ENCODE results near the gene PPIP5K1. TPM values are rescaled to one million over a fixed set of nuclear protein-coding genes. Genes with fewer than 3 reads are reported as not detected.

PPIP5K1 gene
- polyA plus RNA-seq, 1 experiment: 19.3 TPM

DNA sequence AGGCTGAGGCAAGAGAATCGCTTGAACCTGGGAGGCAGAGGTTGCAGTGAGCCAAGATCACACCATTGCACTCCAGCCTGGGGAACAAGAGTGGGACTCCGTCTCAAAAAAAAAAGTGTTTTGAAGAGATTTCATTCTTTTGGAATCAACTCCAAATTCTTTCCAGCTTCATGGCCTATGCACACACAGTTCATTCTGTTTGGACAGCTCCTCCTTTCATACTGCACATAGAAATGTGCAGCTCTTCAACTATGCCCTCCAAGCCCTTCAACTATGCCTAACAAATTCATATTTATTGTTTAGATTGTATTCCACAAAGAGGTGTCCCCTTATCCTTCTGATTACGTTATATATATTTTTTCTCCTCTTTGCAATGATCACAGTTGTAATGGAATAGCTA is 101.2 kb downstream of the PPIP5K1 start:
- DNase-seq (ENCODE audit: low read depth, low spot score): no peak
- H3K27ac ChIP-seq (ENCODE audit: low read depth, low read length): no peak overlapping the region
- ChIA-PET POLR2A (interaction anchor here (1.4 kb wide), 1 partner anchor 22 kb away, joined by 7 read pairs; no protein-coding TSS in a partner anchor), CTCF (interaction anchor here (0.8 kb wide), 1 partner anchor 25 kb away, joined by 4 read pairs; no protein-coding TSS in a partner anchor)
- no peak overlapping the region for H3K4me3 ChIP-seq (ENCODE audit: low read depth, low read length)
- TF ChIP-seq, protein P1, sequence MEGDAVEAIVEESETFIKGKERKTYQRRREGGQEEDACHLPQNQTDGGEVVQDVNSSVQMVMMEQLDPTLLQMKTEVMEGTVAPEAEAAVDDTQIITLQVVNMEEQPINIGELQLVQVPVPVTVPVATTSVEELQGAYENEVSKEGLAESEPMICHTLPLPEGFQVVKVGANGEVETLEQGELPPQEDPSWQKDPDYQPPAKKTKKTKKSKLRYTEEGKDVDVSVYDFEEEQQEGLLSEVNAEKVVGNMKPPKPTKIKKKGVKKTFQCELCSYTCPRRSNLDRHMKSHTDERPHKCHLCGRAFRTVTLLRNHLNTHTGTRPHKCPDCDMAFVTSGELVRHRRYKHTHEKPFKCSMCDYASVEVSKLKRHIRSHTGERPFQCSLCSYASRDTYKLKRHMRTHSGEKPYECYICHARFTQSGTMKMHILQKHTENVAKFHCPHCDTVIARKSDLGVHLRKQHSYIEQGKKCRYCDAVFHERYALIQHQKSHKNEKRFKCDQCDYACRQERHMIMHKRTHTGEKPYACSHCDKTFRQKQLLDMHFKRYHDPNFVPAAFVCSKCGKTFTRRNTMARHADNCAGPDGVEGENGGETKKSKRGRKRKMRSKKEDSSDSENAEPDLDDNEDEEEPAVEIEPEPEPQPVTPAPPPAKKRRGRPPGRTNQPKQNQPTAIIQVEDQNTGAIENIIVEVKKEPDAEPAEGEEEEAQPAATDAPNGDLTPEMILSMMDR (IDR thresholded peaks at IDR 0.05; ENCODE audit: low read depth, low read length): no peak
- no peaks in the 10 kb centered on the region for H3K27me3 ChIP-seq (ENCODE audit: control insufficient read depth, insufficient read depth, low read length)
- no peaks in the 10 kb centered on the region for H3K9me3 ChIP-seq (ENCODE audit: control insufficient read depth, insufficient read depth, low read length)

DNA sequence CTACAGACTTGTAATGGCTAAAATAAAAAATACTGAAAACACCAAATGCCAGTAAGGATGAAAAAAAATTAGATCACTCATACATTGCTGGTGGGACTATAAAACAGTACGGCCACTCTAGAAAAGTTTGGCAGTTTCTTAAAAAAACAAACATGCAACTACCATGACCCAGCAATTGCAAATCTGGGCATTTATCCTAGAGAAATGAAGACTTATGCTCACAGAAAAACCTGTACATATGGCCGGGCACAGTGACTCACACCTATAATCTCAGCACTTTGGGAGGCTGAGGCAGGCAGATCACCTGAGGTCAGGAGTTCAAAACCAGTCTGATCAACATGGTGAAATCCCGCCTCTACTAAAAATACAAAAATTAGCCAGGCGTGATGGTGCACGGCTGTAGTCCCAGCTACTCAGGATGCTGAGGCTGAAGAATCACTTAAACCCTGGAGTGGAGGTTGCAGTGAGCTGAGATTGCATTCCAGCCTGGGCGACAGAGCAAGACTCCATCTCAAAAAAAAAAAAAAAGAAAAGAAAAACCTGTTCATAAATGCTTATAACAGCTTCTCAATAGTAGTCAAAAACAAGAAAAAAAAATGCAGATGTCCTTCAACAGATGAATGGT is 102.6 kb downstream of the PPIP5K1 start:
- DNase-seq (ENCODE audit: low read depth, low spot score): no peak
- TF ChIP-seq, protein P1 (IDR thresholded peaks at IDR 0.05; ENCODE audit: low read depth, low read length): no peak
- Histone ChIP-seq H3K4me3 (ENCODE audit: low read depth, low read length) (no peak overlapping the region), H3K27ac (ENCODE audit: low read depth, low read length) (no peak overlapping the region), H3K27me3 (ENCODE audit: control insufficient read depth, insufficient read depth, low read length) (no peaks in the 10 kb centered on the region), H3K9me3 (ENCODE audit: control insufficient read depth, insufficient read depth, low read length) (no peaks in the 10 kb centered on the region)
- ChIA-PET CTCF (no interaction called here), POLR2A (no interaction called here)

DNA sequence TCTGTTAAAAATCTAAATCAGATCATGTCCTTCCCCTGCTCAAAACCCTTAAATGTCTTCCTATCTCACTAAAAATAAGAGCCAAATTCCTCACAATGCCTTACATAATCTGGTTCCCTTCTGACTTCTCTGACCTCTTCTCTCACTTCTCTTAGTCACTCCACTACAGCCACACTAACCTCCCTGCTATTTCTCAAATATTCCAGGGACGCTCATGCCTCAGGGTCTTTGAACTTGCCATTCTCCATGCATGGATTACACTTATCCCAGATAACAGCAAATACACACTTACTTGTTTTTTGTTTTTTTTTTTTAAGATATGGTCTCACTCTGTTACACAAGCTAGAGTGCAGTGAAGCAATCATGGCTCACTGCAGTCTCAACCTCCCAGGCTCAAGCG is 105.6 kb downstream of the PPIP5K1 start:
- H3K27ac ChIP-seq (ENCODE audit: low read depth, low read length): no peak overlapping the region
- CTCF ChIA-PET: interaction anchor here (1.2 kb wide), 1 partner anchor 26 kb away, joined by 4 read pairs; no protein-coding TSS in a partner anchor
- H3K4me3 ChIP-seq (ENCODE audit: low read depth, low read length): no peak overlapping the region
- POLR2A ChIA-PET: no interaction called here
- TF ChIP-seq, protein P1 (IDR thresholded peaks at IDR 0.05; ENCODE audit: low read depth, low read length): no peak
- H3K27me3 ChIP-seq (ENCODE audit: control insufficient read depth, insufficient read depth, low read length): no peaks in the 10 kb centered on the region
- no peaks in the 10 kb centered on the region for H3K9me3 ChIP-seq (ENCODE audit: control insufficient read depth, insufficient read depth, low read length)
- DNase-seq (ENCODE audit: low read depth, low spot score): no peak

Small RNAs within 50 kb of the gene (small RNA-seq; reads per million reads assigned to genes)
- not detected for gene RNU6-554P (ENCODE audit: insufficient read length, low read depth)
- not detected for gene RNU6-610P (ENCODE audit: insufficient read length, low read depth)

Other genes starting within 250 kb of the PPIP5K1 start
- gene ZSCAN29, start 219.2 kb downstream of the PPIP5K1 start, polyA plus RNA-seq (2011; rRNA removed): 8.8 and 9.6 TPM in 2 replicates
- gene TUBGCP4, start 219.1 kb downstream of the PPIP5K1 start, polyA plus RNA-seq (2011; rRNA removed): 12.3 and 14.0 TPM in 2 replicates
- gene TP53BP1, start 97.1 kb downstream of the PPIP5K1 start, polyA plus RNA-seq (2011; rRNA removed): 76.6 and 85.6 TPM in 2 replicates
- gene MAP1A, start 72.6 kb downstream of the PPIP5K1 start, polyA plus RNA-seq (2011; rRNA removed): 48.5 and 52.9 TPM in 2 replicates
- 0.11 TPM in 1 of 2 replicates, not detected in the other for gene CKMT1B, start 3.8 kb upstream of the PPIP5K1 start, polyA plus RNA-seq (2011; rRNA removed)
- not detected in 2 replicates for gene STRC, start 28.6 kb upstream of the PPIP5K1 start, polyA plus RNA-seq (2011; rRNA removed)
- gene CATSPER2, start 58.6 kb upstream of the PPIP5K1 start, polyA plus RNA-seq (2011; rRNA removed): 0.87 and 0.96 TPM in 2 replicates
- not detected in 2 replicates for gene CKMT1A, start 103.7 kb upstream of the PPIP5K1 start, polyA plus RNA-seq (2011; rRNA removed)
- gene PDIA3, start 156.2 kb upstream of the PPIP5K1 start, polyA plus RNA-seq (2011; rRNA removed): 308 and 326 TPM in 2 replicates
- 2.3 and 2.4 TPM in 2 replicates for gene ELL3, start 186.8 kb upstream of the PPIP5K1 start, polyA plus RNA-seq (2011; rRNA removed)
- 608 and 874 TPM in 2 replicates for gene SERF2, start 202.1 kb upstream of the PPIP5K1 start, polyA plus RNA-seq (2011; rRNA removed)
- gene SERINC4, start 210.0 kb upstream of the PPIP5K1 start, polyA plus RNA-seq (2011; rRNA removed): 0.05 TPM in 1 of 2 replicates, not detected in the other
- gene HYPK, start 210.4 kb upstream of the PPIP5K1 start, polyA plus RNA-seq (2011; rRNA removed): 6.4 and 10.7 TPM in 2 replicates
- gene MFAP1, start 234.5 kb upstream of the PPIP5K1 start, polyA plus RNA-seq (2011; rRNA removed): 46.5 and 61.9 TPM in 2 replicates
- 4.6 and 6.7 TPM in 2 replicates for gene WDR76, start 236.8 kb upstream of the PPIP5K1 start, polyA plus RNA-seq (2011; rRNA removed)